DND-41 (cell line): ENCODE measurements around the gene CHIT1.
A peak's percentile ranks its signal among the peaks of the same experiment; 100 is the strongest.

ENCODE experiments used
- ATAC-seq: fragments of 200-7000 bp; cut with Tn5 transposase; 3 replicates; pipeline ENCODE4 v1.9.1; 2021; ENCODE audit warnings: low read depth; ENCODE audit not compliant: insufficient read depth
- DNase-seq: peaks from one replicate; pipeline ENCODE4 v3.0.0-alpha.2; 2020
- H2AFZ ChIP-seq: 2 replicates; pipeline ENCODE4 v1.6.0; 2012; ENCODE audit warnings: low read depth, low read length
- H3K27ac ChIP-seq: 2 replicates; pipeline ENCODE4 v1.5.1; 2012; ENCODE audit warnings: low read length, inconsistent platforms
- H3K27me3 ChIP-seq: fragments of 200-600 bp; sonication (generic); 2 replicates; pipeline ENCODE4 v1.6.0; 2012; ENCODE audit warnings: low read length, mild to moderate bottlenecking, inconsistent platforms; ENCODE audit not compliant: insufficient read depth, poor library complexity
- H3K36me3 ChIP-seq: 2 replicates; pipeline ENCODE4 v1.5.1; 2012; ENCODE audit warnings: low read length, inconsistent platforms; ENCODE audit not compliant: insufficient read depth
- H3K4me1 ChIP-seq: 2 replicates; pipeline ENCODE4 v1.5.1; 2012; ENCODE audit warnings: mild to moderate bottlenecking, low read length; ENCODE audit not compliant: insufficient read depth
- H3K4me2 ChIP-seq: 2 replicates; pipeline ENCODE4 v1.6.0; 2012; ENCODE audit warnings: mild to moderate bottlenecking, moderate library complexity, low read length, inconsistent platforms; ENCODE audit not compliant: insufficient read depth
- H3K4me3 ChIP-seq, 2 experiments: fragments of 200-600 bp in 1 of 2; shearing (Covaris generic) in 1 of 2; 2 replicates each; pipeline ENCODE4 v1.5.1; 2012 to 2016; ENCODE audit warnings: inconsistent platforms in 2 of 2, low read length in 2 of 2, mild to moderate bottlenecking in 2 of 2, low read depth in 1 of 2, moderate library complexity in 1 of 2
- H3K79me2 ChIP-seq: 2 replicates; pipeline ENCODE4 v1.6.0; 2012; ENCODE audit warnings: low read length, inconsistent platforms; ENCODE audit not compliant: insufficient read depth
- H3K9ac ChIP-seq: 2 replicates; pipeline ENCODE4 v1.6.0; 2012; ENCODE audit warnings: low read depth, mild to moderate bottlenecking, inconsistent platforms, low read length, moderate library complexity
- H3K9me3 ChIP-seq: 2 replicates; pipeline ENCODE4 v1.5.1; 2012; ENCODE audit warnings: low read length, moderate library complexity, mild to moderate bottlenecking, inconsistent platforms; ENCODE audit not compliant: insufficient read depth, severe bottlenecking
- H4K20me1 ChIP-seq: 2 replicates; pipeline ENCODE4 v1.6.0; 2012; ENCODE audit warnings: low read length; ENCODE audit not compliant: insufficient read depth
- EZH2 ChIP-seq: IDR thresholded peaks from 3 replicates; pipeline ENCODE4 v1.6.1; 2012; ENCODE audit warnings: borderline replicate concordance, low read depth, mild to moderate bottlenecking, moderate library complexity, low read length, inconsistent platforms; ENCODE audit not compliant: severe bottlenecking
- TF ChIP-seq, protein P1 (sequence below): IDR thresholded peaks from 2 replicates; pipeline ENCODE4 v1.5.1; 2012; ENCODE audit warnings: borderline replicate concordance, low read length, moderate library complexity, mild to moderate bottlenecking; ENCODE audit not compliant: poor library complexity, severe bottlenecking; ENCODE audit errors: extremely low read depth

Gene CHIT1

DNA sequence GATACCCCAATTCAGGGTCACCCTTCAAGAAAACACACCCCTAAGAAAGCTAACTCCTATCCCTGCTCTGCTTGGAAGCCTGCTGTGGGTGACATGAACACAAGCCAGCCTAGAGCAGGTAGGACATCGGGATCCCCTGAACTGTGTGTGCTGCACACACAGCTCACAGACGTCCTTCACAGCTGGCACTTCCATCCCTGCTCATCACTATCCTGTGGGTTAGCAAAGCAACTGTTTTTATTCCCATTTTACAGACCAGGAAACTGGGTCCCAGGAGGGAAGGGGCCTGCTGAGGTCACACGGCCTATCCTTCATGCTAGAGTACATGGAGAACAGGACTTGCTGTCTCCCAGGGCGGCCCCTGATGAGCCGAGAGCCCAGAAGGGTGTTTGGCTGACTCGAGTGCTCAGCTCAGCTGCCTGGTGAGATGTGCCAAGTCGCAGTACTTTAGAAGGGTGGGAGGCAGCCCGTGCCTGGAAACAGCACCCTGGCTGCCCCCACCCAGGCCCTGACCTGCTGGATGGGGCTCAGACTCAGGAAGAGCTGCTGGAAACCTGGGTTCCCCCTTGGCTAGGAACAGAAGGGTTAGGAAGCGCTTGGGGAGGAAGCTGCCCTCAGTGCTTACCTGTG is 47.6 kb upstream of the CHIT1 start:
- no peak; the same call in 2 of the 3 replicates for ATAC-seq
- DNase-seq = no peak
- H3K27ac ChIP-seq = peak overlapping the region; percentile 19
- no peaks in the 10 kb centered on the region for H3K27me3 ChIP-seq
- peak overlapping the region; percentile 22 for H3K9ac ChIP-seq
- no peak overlapping the region for H2AFZ ChIP-seq
- no peaks in the 10 kb centered on the region for H3K79me2 ChIP-seq
- H3K9me3 ChIP-seq = no peaks in the 10 kb centered on the region
- H3K4me2 ChIP-seq = no peak overlapping the region
- no peaks in the 10 kb centered on the region for H3K36me3 ChIP-seq
- no peaks in the 10 kb centered on the region for H4K20me1 ChIP-seq
- peaks cover 50% of the 10 kb centered on the region for H3K4me1 ChIP-seq
- TF ChIP-seq, protein P1, sequence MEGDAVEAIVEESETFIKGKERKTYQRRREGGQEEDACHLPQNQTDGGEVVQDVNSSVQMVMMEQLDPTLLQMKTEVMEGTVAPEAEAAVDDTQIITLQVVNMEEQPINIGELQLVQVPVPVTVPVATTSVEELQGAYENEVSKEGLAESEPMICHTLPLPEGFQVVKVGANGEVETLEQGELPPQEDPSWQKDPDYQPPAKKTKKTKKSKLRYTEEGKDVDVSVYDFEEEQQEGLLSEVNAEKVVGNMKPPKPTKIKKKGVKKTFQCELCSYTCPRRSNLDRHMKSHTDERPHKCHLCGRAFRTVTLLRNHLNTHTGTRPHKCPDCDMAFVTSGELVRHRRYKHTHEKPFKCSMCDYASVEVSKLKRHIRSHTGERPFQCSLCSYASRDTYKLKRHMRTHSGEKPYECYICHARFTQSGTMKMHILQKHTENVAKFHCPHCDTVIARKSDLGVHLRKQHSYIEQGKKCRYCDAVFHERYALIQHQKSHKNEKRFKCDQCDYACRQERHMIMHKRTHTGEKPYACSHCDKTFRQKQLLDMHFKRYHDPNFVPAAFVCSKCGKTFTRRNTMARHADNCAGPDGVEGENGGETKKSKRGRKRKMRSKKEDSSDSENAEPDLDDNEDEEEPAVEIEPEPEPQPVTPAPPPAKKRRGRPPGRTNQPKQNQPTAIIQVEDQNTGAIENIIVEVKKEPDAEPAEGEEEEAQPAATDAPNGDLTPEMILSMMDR = no peak
- TF ChIP-seq EZH2 = no peak
- no peak overlapping the region for H3K4me3 ChIP-seq

DNA sequence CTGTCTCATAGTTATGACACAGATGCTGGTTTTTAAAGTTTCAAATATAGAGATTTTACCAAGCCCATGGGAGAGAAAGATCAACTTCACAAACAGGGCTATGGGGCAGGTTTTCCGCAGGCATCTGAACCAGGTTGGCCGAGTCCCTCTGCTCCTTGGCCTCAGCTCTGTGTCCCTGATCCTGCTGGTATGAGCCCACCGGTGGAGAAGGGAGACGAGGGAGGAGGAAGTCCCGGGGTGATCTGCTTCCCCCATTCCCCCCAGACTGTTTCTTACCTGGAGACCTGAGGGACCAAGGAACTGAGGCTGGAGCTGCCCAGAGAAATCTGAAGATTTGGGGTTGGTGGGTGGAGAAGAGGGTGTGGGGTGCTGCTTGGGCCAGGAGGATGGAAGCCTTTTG is 46.9 kb upstream of the CHIT1 start:
- no peak for ATAC-seq
- H3K4me2 ChIP-seq = no peak overlapping the region

DNA sequence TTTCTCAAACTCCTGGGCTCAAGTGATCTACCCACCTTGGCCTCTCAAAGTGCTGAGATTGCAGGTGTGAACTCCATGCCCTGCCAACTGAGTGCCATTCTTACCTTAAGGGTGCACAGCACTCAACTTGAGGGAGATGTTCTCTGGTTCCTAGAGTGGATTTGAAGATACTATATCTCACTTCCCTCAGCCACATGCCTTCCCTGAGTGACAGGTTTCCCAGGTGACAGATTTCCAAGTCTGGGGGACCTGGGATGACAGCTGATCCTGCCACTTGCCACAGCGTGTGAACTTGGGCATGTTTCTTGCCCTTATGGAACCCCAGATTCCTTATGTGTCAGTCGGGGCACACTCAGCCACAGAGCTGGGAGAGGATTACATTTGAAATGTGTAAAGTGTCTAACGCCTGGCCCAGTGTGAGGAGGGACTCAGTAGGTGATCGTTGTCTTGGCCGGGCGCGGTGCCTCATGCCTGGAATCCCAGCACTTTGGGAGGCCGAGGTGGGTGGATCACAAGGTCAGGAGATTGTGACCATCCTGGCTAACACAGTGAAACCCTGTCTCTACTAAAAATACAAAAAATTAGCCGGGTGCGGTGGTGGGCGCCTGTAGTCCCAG is 46.3 kb upstream of the CHIT1 start:
- Histone ChIP-seq H3K79me2 (no peaks in the 10 kb centered on the region), H3K36me3 (no peaks in the 10 kb centered on the region), H3K9me3 (no peaks in the 10 kb centered on the region), H3K27me3 (no peaks in the 10 kb centered on the region), H3K27ac (no peak overlapping the region), H3K4me2 (no peak overlapping the region), H3K4me3 (no peak overlapping the region), H4K20me1 (no peaks in the 10 kb centered on the region), H3K9ac (no peak overlapping the region), H2AFZ (no peak overlapping the region), H3K4me1 (peaks cover 50% of the 10 kb centered on the region)
- TF ChIP-seq, protein P1 = no peak
- no peak for TF ChIP-seq EZH2
- DNase-seq = no peak
- no peak for ATAC-seq

More for the DNA sequence above, 46.9 kb upstream of the CHIT1 start:
- Histone ChIP-seq H3K36me3 (no peaks in the 10 kb centered on the region), H3K79me2 (no peaks in the 10 kb centered on the region), H3K4me3 (no peak overlapping the region), H3K9ac (no peak overlapping the region), H3K9me3 (no peaks in the 10 kb centered on the region), H3K4me1 (peaks cover 50% of the 10 kb centered on the region), H2AFZ (no peak overlapping the region), H3K27me3 (no peaks in the 10 kb centered on the region), H4K20me1 (no peaks in the 10 kb centered on the region), H3K27ac (peak overlapping the region; percentile 19; the same call in 1 of the 2 replicates)
- no peak for TF ChIP-seq EZH2
- TF ChIP-seq, protein P1 = no peak
- DNase-seq = no peak
